Neural progenitor cell (in vitro differentiated cells): Measurements from ENCODE around the gene PIAS1.

Experiments
- EZH2 ChIP-seq: fragments of 200-600 bp; sonication (generic); IDR thresholded peaks from 2 replicates; pipeline ENCODE4 v1.6.1; 2017; ENCODE audit warnings: antibody characterized with exemption, mild to moderate bottlenecking, moderate library complexity
- EZH2phosphoT487 ChIP-seq: fragments of 200-600 bp; sonication (generic); IDR thresholded peaks from 2 replicates; pipeline ENCODE4 v1.6.1; 2017; ENCODE audit warnings: antibody characterized with exemption
- TF ChIP-seq, protein P1 (sequence below): fragments of 200-600 bp; sonication (generic); IDR thresholded peaks from 2 replicates; pipeline ENCODE4 v1.5.1; 2017; ENCODE audit warnings: antibody characterized with exemption, mild to moderate bottlenecking

DNA sequence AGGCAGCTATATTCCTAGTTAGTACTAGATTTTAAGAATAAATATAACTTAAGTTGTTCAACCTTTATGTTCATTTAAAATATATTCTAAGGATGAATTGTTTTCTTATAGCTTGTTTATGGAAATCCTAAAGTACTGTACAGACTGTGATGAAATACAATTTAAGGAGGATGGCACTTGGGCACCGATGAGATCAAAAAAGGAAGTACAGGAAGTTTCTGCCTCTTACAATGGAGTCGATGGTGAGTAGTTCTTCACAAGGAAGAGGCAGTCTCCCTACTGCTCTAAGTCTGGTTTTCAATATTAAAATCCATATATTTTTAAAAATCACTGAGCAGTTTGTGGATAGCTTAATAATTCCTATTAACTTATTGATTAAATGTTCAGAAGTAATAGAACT is 121.4 kb downstream of the PIAS1 start:
- TF ChIP-seq, protein P1, sequence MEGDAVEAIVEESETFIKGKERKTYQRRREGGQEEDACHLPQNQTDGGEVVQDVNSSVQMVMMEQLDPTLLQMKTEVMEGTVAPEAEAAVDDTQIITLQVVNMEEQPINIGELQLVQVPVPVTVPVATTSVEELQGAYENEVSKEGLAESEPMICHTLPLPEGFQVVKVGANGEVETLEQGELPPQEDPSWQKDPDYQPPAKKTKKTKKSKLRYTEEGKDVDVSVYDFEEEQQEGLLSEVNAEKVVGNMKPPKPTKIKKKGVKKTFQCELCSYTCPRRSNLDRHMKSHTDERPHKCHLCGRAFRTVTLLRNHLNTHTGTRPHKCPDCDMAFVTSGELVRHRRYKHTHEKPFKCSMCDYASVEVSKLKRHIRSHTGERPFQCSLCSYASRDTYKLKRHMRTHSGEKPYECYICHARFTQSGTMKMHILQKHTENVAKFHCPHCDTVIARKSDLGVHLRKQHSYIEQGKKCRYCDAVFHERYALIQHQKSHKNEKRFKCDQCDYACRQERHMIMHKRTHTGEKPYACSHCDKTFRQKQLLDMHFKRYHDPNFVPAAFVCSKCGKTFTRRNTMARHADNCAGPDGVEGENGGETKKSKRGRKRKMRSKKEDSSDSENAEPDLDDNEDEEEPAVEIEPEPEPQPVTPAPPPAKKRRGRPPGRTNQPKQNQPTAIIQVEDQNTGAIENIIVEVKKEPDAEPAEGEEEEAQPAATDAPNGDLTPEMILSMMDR = no peak
- no peak for TF ChIP-seq EZH2
- TF ChIP-seq EZH2phosphoT487 = no peak
